Esophagus muscularis mucosa (tissue), 4 donors: Measurements from ENCODE around the gene IFIT3. TPM values are rescaled to one million over a fixed set of nuclear protein-coding genes. Genes with fewer than 3 reads are reported as not detected.
A peak's percentile ranks its signal among the peaks of the same experiment; 100 is the strongest.

ENCODE experiments used
- DNase-seq: peaks from one replicate; pipeline ENCODE4 v3.0.0-alpha.2; 2017; ENCODE audit errors: extremely low spot score
- H3K27ac ChIP-seq, 4 donors: fragments of 200-600 bp; sonication (generic); replicated peaks in 1 of 4; 1 replicate in 3 of 4; 2 replicates in 1 of 4; pipeline ENCODE4 v1.5.1; 2016 to 2019; ENCODE audit warnings: mild to moderate bottlenecking in 1 of 4
- H3K27me3 ChIP-seq, 4 donors: fragments of 200-600 bp; sonication (generic); one replicate each; pipeline versions ENCODE4 v1.5.1 to v1.6.0; 2016 to 2019
- H3K36me3 ChIP-seq, 4 donors: fragments of 200-600 bp; sonication (generic); one replicate each; pipeline ENCODE4 v1.5.1; 2016 to 2019
- H3K4me1 ChIP-seq, 4 donors: fragments of 200-600 bp; sonication (generic); one replicate each; pipeline ENCODE4 v1.5.1; 2016 to 2019
- H3K4me3 ChIP-seq, 4 donors: fragments of 200-600 bp; sonication (generic); 1 replicate in 2 of 4; 2 replicates in 2 of 4; pipeline ENCODE4 v1.5.1; 2016 to 2019; ENCODE audit warnings: mild to moderate bottlenecking in 4 of 4, moderate library complexity in 1 of 4
- H3K9me3 ChIP-seq, 4 donors: fragments of 200-600 bp; sonication (generic); 1 replicate in 3 of 4; 2 replicates in 1 of 4; pipeline ENCODE4 v1.5.1; 2016 to 2019
- EP300 ChIP-seq: sonication (generic); formaldehyde crosslinking; IDR thresholded peaks from one replicate; pipeline ENCODE4 v1.6.1; 2017; ENCODE audit warnings: antibody characterized with exemption
- POLR2A ChIP-seq: fragments of 450-650 bp; IDR thresholded peaks from one replicate; pipeline ENCODE4 v1.6.1; 2017; ENCODE audit warnings: antibody characterized with exemption, moderate library complexity, mild to moderate bottlenecking, low read depth
- POLR2AphosphoS5 ChIP-seq, 2 donors: sonication (generic); formaldehyde crosslinking; IDR thresholded peaks; one replicate each; pipeline ENCODE4 v1.6.1; 2017; ENCODE audit warnings: antibody characterized with exemption in 2 of 2
- WGBS: methylation state at CpG from one replicate; pipeline ENCODE4 v1.1.5; 2018; 5-methylcytosine and 5-hydroxymethylcytosine counted together
- intact Hi-C: fragments of 100-400 bp; cut with DNase I; formaldehyde crosslinking; loops from one replicate; pipeline ENCODE4 v1.15.1; 2023
- total RNA-seq, 4 donors: library from RNA; depleted of rRNA; stranded (reverse); fragments of >200 nt; gene quantifications; one replicate each; pipeline versions ENCODE4 v1.1.0 to v1.2.1, GENCODE V29; 2016
- TF ChIP-seq, protein P1 (sequence below), 3 experiments: fragments of 200-600 bp in 2 of 3; fragments of 450-650 bp in 1 of 3; sonication (generic) in 2 of 3; IDR thresholded peaks; one replicate each; pipeline ENCODE4 v1.5.1; 2017 to 2019; ENCODE audit warnings: antibody characterized with exemption in 3 of 3, mild to moderate bottlenecking in 2 of 3, moderate library complexity in 1 of 3

IFIT3 gene
- total RNA-seq, 4 donors from 2014 or later: 7.8 to 9.8 (median 8.8) TPM

DNA sequence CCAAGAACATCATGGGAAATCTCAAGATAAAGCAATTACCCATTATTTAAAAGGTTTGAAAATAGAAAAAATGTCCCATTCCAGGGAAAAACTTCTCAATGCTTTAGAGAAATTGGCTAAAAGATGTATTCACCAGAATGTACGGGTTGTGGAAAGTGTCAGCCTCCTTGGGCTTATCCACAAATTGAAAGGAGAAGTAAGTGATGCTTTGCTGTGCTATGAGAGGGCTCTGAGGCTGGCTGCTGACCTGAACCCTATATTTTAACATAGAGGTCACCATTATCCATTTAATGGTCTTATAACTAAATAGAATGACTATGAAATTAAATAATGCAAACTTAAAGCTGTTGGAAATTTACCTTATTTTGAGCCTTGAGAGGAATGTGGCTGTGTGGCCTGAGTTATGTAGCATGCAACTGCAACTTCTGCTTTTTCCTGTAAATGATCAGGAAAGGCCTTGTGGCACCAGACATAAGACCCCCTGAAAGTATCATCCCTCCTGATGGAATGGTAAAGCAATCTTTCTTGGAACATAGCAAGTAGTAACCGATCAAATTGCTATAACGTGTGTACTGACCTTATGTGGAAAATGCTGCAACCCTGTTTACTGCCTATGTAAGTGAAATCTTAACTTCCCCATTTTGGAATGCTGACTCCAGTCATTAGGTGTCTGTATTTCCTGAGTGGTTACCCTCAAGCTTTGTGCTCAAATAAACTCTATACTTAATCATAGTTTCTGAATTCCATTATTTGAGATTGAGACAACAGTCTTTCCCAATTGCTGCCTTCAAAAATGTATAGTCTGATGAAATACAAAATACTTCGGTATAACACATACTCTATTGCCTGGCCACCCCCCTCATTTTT is 56.9 kb downstream of the IFIT3 start:
- H3K27me3 ChIP-seq: no peaks in the 10 kb centered on the region
- 72% methylated on average over 4 of the region's 4 CpGs for WGBS
- intact Hi-C loops: no loop called here

DNA sequence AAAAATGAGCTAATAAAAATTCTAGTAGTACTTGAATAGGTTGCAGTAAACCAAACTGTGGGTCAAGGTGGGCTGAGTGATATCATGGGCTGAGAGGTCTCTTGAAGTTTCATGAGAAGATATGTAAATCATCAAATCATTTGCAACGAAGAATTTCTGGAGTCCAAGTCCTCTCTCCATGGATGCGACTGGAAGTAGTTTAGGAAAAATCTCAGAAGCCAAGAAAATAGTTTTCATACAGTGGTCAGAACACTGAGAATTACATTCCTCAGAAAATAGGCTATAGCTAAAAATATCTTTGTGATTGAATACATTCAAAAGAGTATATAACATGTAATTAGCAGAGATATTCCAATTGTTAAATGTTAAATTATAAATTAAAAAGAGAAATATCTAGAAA is 61.0 kb downstream of the IFIT3 start:
- Histone ChIP-seq H3K9me3 (no peaks in the 10 kb centered on the region), H3K4me3 (no peak overlapping the region), H3K4me1 (peaks cover 16 to 52% (median 49%) of the 10 kb centered on the region in 4 donors), H3K27ac (peak overlapping the region in 2 of 4 donors; percentile 3 to 33), H3K36me3 (no peaks in the 10 kb centered on the region), H3K27me3 (no peaks in the 10 kb centered on the region)
- 41% methylated on average over 2 of the region's 2 CpGs for WGBS
- TF ChIP-seq POLR2A: no peak
- no peak for TF ChIP-seq POLR2AphosphoS5 (IDR thresholded peaks at IDR 0.05)
- TF ChIP-seq, protein P1, sequence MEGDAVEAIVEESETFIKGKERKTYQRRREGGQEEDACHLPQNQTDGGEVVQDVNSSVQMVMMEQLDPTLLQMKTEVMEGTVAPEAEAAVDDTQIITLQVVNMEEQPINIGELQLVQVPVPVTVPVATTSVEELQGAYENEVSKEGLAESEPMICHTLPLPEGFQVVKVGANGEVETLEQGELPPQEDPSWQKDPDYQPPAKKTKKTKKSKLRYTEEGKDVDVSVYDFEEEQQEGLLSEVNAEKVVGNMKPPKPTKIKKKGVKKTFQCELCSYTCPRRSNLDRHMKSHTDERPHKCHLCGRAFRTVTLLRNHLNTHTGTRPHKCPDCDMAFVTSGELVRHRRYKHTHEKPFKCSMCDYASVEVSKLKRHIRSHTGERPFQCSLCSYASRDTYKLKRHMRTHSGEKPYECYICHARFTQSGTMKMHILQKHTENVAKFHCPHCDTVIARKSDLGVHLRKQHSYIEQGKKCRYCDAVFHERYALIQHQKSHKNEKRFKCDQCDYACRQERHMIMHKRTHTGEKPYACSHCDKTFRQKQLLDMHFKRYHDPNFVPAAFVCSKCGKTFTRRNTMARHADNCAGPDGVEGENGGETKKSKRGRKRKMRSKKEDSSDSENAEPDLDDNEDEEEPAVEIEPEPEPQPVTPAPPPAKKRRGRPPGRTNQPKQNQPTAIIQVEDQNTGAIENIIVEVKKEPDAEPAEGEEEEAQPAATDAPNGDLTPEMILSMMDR (IDR thresholded peaks at IDR 0.05): no peak
- no peak for TF ChIP-seq EP300
- intact Hi-C loops: no loop called here
- peak; percentile 31 for DNase-seq

More for the DNA sequence above, 56.9 kb downstream of the IFIT3 start:
- Histone ChIP-seq H3K36me3 (no peaks in the 10 kb centered on the region), H3K4me3 (no peak overlapping the region), H3K27ac (no peak overlapping the region), H3K9me3 (no peaks in the 10 kb centered on the region), H3K4me1 (peaks cover 0 to 17% (median 14%) of the 10 kb centered on the region in 4 donors)
- DNase-seq: peak; percentile 50
- TF ChIP-seq POLR2AphosphoS5 (IDR thresholded peaks at IDR 0.05): no peak

DNA sequence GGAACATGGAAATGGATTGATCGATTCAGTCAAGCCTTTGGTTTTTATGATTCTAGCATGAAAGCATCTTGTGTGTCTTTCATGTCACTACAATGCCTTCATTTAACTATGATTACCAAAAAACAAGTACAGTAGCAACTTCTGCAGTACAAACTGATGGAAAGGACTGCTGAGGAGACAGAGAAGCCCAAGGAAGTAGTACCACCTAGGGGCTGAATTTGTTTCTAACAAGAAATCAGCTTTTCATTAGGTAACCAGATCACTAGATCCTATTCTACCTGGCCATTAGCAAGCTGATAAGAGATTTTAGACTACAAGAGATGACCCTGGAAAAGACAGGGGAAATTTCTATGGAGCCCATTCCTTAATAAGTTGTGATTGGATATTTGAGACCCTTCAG is 61.5 kb downstream of the IFIT3 start:
- Histone ChIP-seq H3K4me3 (no peak overlapping the region), H3K27ac (peak overlapping the region in 3 of 4 donors; percentile 33 to 84 (median 82)), H3K9me3 (no peaks in the 10 kb centered on the region), H3K36me3 (no peaks in the 10 kb centered on the region), H3K27me3 (no peaks in the 10 kb centered on the region), H3K4me1 (peaks cover 21 to 56% (median 53%) of the 10 kb centered on the region in 4 donors)
- intact Hi-C loops: no loop called here
- peak; percentile 12 for DNase-seq
- no peak for TF ChIP-seq POLR2AphosphoS5 (IDR thresholded peaks at IDR 0.05)
- TF ChIP-seq, protein P1 (IDR thresholded peaks at IDR 0.05): peak; percentile 46 to 54 (median 52)
- no peak for TF ChIP-seq POLR2A
- TF ChIP-seq EP300: no peak
- 67% methylated on average over 1 of the region's 1 CpG for WGBS

Other genes starting within 250 kb of the IFIT3 start
- gene CH25H, start 120.7 kb upstream of the IFIT3 start, total RNA-seq: 10 to 100 TPM in 1 of 4 donors, 1 to 10 TPM in 3; 2.1 to 83.3 (median 2.4) TPM
- 10 to 100 TPM; 18.3 to 28.3 (median 24.0) TPM for gene LIPA, start 76.2 kb upstream of the IFIT3 start, total RNA-seq
- 1 to 10 TPM; 2.2 to 5.0 (median 3.3) TPM for gene IFIT2, start 26.0 kb upstream of the IFIT3 start, total RNA-seq
- gene IFIT1B, start 50.1 kb downstream of the IFIT3 start, total RNA-seq: under 1 TPM in 1 of 4 donors, not detected in 3; 0.33 TPM
- 10 to 100 TPM; 10.6 to 15.4 (median 11.9) TPM for gene IFIT1, start 64.6 kb downstream of the IFIT3 start, total RNA-seq
- 10 to 100 TPM; 13.0 to 23.3 (median 19.1) TPM for gene IFIT5, start 86.6 kb downstream of the IFIT3 start, total RNA-seq
- 1 to 10 TPM in 3 of 4 donors, under 1 TPM in 1; 0.83 to 2.2 (median 1.9) TPM for gene SLC16A12, start 207.6 kb downstream of the IFIT3 start, total RNA-seq